Muscle layer of colon (tissue), 2 donors: ENCODE data around the gene NAP1L1.
A peak's percentile ranks its signal among the peaks of the same experiment; 100 is the strongest.

Experiments used
- H3K27ac ChIP-seq: one replicate; pipeline ENCODE4 v1.7.0; 2013; ENCODE audit warnings: low read depth, mild to moderate bottlenecking, low read length, moderate library complexity
- H3K27me3 ChIP-seq, 2 donors: one replicate each; pipeline ENCODE4 v1.7.0; 2013; ENCODE audit warnings: low read length in 2 of 2, mild to moderate bottlenecking in 2 of 2; ENCODE audit not compliant: insufficient read depth in 2 of 2, control insufficient read depth in 1 of 2
- H3K36me3 ChIP-seq: one replicate; pipeline ENCODE4 v1.7.0; 2013; ENCODE audit warnings: mild to moderate bottlenecking, low read length; ENCODE audit not compliant: insufficient read depth
- H3K4me1 ChIP-seq: one replicate; pipeline ENCODE4 v1.7.0; 2013; ENCODE audit warnings: mild to moderate bottlenecking, low read length; ENCODE audit not compliant: insufficient read depth
- H3K4me3 ChIP-seq, 2 donors: one replicate each; pipeline ENCODE4 v1.7.0; 2013; ENCODE audit warnings: low read length in 2 of 2, low read depth in 1 of 2, mild to moderate bottlenecking in 1 of 2, moderate library complexity in 1 of 2
- H3K9ac ChIP-seq: one replicate; pipeline ENCODE4 v1.7.0; 2013; ENCODE audit warnings: low read length
- H3K9me3 ChIP-seq: one replicate; pipeline ENCODE4 v1.7.0; 2013; ENCODE audit warnings: mild to moderate bottlenecking, low read length
- donor health status: abdominal sarcoma.
- donor health status: Adenocarcinoma of cecum.

NAP1L1 gene

GRCh38 chr12:76035045-76035444 lies 49.4 kb downstream of the NAP1L1 start:
- H3K4me1 ChIP-seq, result peaks cover 15% of the 10 kb centered on the region
- H3K27me3 ChIP-seq, result no peaks in the 10 kb centered on the region
- no peak overlapping the region for H3K4me3 ChIP-seq
- no peaks in the 10 kb centered on the region for H3K9me3 ChIP-seq
- no peak overlapping the region for H3K9ac ChIP-seq
- no peak overlapping the region for H3K27ac ChIP-seq
- H3K36me3 ChIP-seq, result no peaks in the 10 kb centered on the region

GRCh38 chr12:76033081-76034011 lies 51.1 kb downstream of the NAP1L1 start:
- Histone ChIP-seq H3K4me3 (no peak overlapping the region), H3K9me3 (no peaks in the 10 kb centered on the region), H3K9ac (peak overlapping the region; percentile 34), H3K4me1 (peaks cover 17% of the 10 kb centered on the region), H3K27me3 (peaks cover 0 to 4% of the 10 kb centered on the region in 2 donors), H3K36me3 (no peaks in the 10 kb centered on the region), H3K27ac (peak overlapping the region; percentile 80)

GRCh38 chr12:76032043-76032981 lies 52.2 kb downstream of the NAP1L1 start:
- peak overlapping the region; percentile 34 for H3K9ac ChIP-seq
- peak overlapping the region; percentile 83 to 84 for H3K4me3 ChIP-seq
- H3K36me3 ChIP-seq, result no peaks in the 10 kb centered on the region
- peaks cover 17% of the 10 kb centered on the region for H3K4me1 ChIP-seq
- no peaks in the 10 kb centered on the region for H3K9me3 ChIP-seq
- peak overlapping the region; percentile 80 for H3K27ac ChIP-seq
- peaks cover 0 to 5% of the 10 kb centered on the region in 2 donors for H3K27me3 ChIP-seq

DNA sequence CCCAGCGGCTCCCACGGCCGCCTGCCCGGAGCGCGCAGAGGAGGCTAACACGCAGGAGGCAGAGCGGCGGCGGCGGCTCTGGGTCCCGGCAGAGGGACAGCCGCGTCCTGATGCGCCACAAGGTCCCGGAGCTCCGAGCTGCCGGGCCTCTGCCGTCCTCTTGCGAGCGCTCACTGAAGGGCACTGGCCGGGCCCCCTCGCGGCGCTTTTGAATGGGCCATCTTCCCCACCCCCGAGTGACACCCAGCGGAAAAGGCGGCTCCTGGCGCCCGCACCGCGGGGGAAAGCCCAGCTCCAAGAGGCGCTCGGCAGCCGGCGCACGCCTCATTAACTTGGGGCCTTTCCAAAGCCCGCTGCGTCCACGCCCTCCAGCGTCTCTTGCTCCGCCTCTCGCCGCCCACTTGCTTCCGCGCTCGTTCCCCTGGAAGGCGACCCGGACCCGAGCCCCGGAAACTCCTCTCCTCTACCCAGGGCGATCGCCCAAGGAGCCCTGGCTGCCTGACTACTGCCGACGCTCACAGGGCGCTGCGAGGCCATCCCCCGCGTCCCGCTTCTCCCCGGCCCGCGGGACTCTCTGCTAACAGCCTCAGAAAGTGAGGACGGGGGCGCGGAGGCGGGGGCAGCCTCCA lies 53.0 kb downstream of the NAP1L1 start, which contains the start of gene PHLDA1:
Gene PHLDA1 (minus strand): TSS at position 363 of the 629 bp plus-strand sequence.
- peak within 1 kb of the TSS; percentile 83 to 84 for H3K4me3 ChIP-seq
- H3K36me3 ChIP-seq, result no peaks in the 10 kb centered on the region
- peaks cover 17% of the 10 kb centered on the region for H3K4me1 ChIP-seq

GRCh38 chr12:76031081-76031413 lies 53.4 kb downstream of the NAP1L1 start:
- peak overlapping the region; percentile 83 to 84 for H3K4me3 ChIP-seq
- no peaks in the 10 kb centered on the region for H3K36me3 ChIP-seq
- peaks cover 17% of the 10 kb centered on the region for H3K4me1 ChIP-seq
- H3K9ac ChIP-seq, result peak overlapping the region; percentile 26
- peak overlapping the region; percentile 80 for H3K27ac ChIP-seq
- peaks cover 0 to 5% of the 10 kb centered on the region in 2 donors for H3K27me3 ChIP-seq
- H3K9me3 ChIP-seq, result no peaks in the 10 kb centered on the region

More for the DNA sequence above, 53.0 kb downstream of the NAP1L1 start, which contains the start of gene PHLDA1:
- H3K27me3 ChIP-seq, result peaks cover 0 to 5% of the 10 kb centered on the region in 2 donors
- H3K9me3 ChIP-seq, result no peaks in the 10 kb centered on the region
- peak within 1 kb of the TSS; percentile 34 for H3K9ac ChIP-seq
- peak within 1 kb of the TSS; percentile 80 for H3K27ac ChIP-seq

DNA sequence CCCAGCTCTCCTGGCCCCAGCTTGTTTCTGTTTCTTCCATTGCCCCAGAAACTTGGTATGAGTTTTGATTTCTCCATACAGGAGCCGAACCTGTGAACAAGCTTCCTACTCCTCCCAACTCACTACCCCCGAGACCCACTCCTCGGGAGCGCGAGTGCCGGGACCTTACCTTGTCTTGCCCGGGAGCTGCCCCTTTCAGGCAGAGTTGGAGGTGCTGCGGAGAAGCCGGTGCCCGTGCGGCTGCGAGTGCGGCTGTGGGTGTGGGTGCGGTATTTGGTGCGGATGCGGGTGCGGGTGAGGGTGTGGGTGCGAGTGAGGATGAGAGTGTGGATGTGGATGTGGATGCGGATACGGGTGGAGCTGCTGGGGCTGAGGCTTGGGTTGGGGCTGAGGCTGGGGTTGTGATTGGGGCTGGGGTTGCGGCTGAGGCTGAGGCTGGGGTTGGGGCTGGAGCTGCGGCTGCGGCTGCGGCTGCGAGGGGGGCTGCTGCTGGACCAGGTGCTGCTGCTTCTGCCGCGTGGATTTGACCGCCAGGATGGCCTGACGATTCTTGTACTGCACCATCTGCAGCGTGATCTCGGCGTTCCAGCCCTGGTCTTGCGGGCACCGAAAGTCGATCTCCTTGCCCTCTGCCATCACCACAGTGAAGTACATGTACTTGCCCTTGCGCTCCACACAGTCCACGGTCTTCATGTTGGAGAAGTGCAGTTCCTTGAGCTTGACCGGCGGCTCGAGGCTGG lies 54.0 kb downstream of the NAP1L1 start:
- H3K4me1 ChIP-seq, result peaks cover 17% of the 10 kb centered on the region
- no peaks in the 10 kb centered on the region for H3K36me3 ChIP-seq
- H3K9ac ChIP-seq, result peak overlapping the region; percentile 30
- H3K27ac ChIP-seq, result peak overlapping the region; percentile 80
- no peaks in the 10 kb centered on the region for H3K9me3 ChIP-seq
- peaks cover 0 to 5% of the 10 kb centered on the region in 2 donors for H3K27me3 ChIP-seq
- peak overlapping the region; percentile 83 to 84 for H3K4me3 ChIP-seq

GRCh38 chr12:76029982-76030340 lies 54.5 kb downstream of the NAP1L1 start:
- no peaks in the 10 kb centered on the region for H3K36me3 ChIP-seq
- H3K27me3 ChIP-seq, result peaks cover 0 to 5% of the 10 kb centered on the region in 2 donors
- H3K9ac ChIP-seq, result peak overlapping the region; percentile 30
- peak overlapping the region; percentile 83 to 84 for H3K4me3 ChIP-seq
- H3K9me3 ChIP-seq, result no peaks in the 10 kb centered on the region
- no peak overlapping the region for H3K27ac ChIP-seq
- H3K4me1 ChIP-seq, result peaks cover 17% of the 10 kb centered on the region

- Histone ChIP-seq H3K27ac (no peak overlapping the region), H3K27me3 (peaks cover 0 to 5% of the 10 kb centered on the region in 2 donors), H3K9me3 (no peaks in the 10 kb centered on the region), H3K4me1 (peaks cover 17% of the 10 kb centered on the region), H3K9ac (no peak overlapping the region), H3K36me3 (no peaks in the 10 kb centered on the region), H3K4me3 (peak overlapping the region; percentile 21 to 38)
Measured at GRCh38 chr12:76028571-76029277, 55.8 kb downstream of the NAP1L1 start.

GRCh38 chr12:76026643-76027063 lies 57.8 kb downstream of the NAP1L1 start:
- Histone ChIP-seq H3K27me3 (peaks cover 0 to 5% of the 10 kb centered on the region in 2 donors), H3K36me3 (no peaks in the 10 kb centered on the region), H3K9me3 (no peaks in the 10 kb centered on the region), H3K4me3 (no peak overlapping the region), H3K27ac (no peak overlapping the region), H3K9ac (no peak overlapping the region), H3K4me1 (peaks cover 8% of the 10 kb centered on the region)
